K562 (cell line): Measurements from ENCODE around the gene PTPRT.

ENCODE experiments used
- FOXA3 ChIP-seq, 2 experiments: fragments of 450-650 bp in 1 of 2; sonication (generic) in 1 of 2; formaldehyde crosslinking; IDR thresholded peaks in 1 of 2; conservative IDR thresholded peaks in 1 of 2; 2 replicates each; pipeline versions ENCODE4 v1.4.0 to v1.8.0; 2020 to 2022; ENCODE audit warnings: mild to moderate bottlenecking in 2 of 2, missing genetic modification reagents in 1 of 2
- KDM2B ChIP-seq: fragments of 250-450 bp; sonication (Bioruptor Pico); IDR thresholded peaks from 2 replicates; pipeline ENCODE4 v1.8.0; 2021; ENCODE audit warnings: mild to moderate bottlenecking, moderate library complexity
- POLR2A ChIP-seq: fragments of 450-650 bp; conservative IDR thresholded peaks from 2 replicates; pipeline ENCODE4 v1.6.1; 2016
- RFX5 ChIP-seq: IDR thresholded peaks from 2 replicates; pipeline ENCODE4 v1.6.1; 2011; ENCODE audit warnings: low read depth, mild to moderate bottlenecking, improper control_type of control experiment, low read length
- SMAD3 ChIP-seq: fragments of 450-650 bp; formaldehyde crosslinking; conservative IDR thresholded peaks from 2 replicates; pipeline ENCODE4 v1.4.0; 2020; ENCODE audit warnings: mild to moderate bottlenecking

GRCh38 chr20:42887281-42887680 lies 302.4 kb downstream of the PTPRT start:
- TF ChIP-seq SMAD3 (CRISPR knock-in tag), result no peak
- no peak for TF ChIP-seq FOXA3 (CRISPR knock-in tag; conservative IDR thresholded peaks at IDR 0.05 in 1 of 2, IDR thresholded peaks at IDR 0.05 in 1 of 2)
- TF ChIP-seq POLR2A, result no peak
- TF ChIP-seq KDM2B (CRISPR knock-in tag), result no peak
- TF ChIP-seq RFX5, result no peak
